Mesenchymal stem cell (in vitro differentiated cells and primary cell): Measurements from ENCODE around the gene PHTF2.

Experiments
- DNase-seq: peaks from one replicate; pipeline ENCODE4 v3.0.0-alpha.2; 2013
- H2AFZ ChIP-seq: one replicate; pipeline ENCODE4 v1.6.1; 2013; ENCODE audit warnings: low read depth, mild to moderate bottlenecking, control low read depth, inconsistent platforms, low read length, moderate library complexity
- H2AK5ac ChIP-seq: 2 replicates; pipeline ENCODE4 v1.6.1; 2013; ENCODE audit warnings: low read length, moderate library complexity, mild to moderate bottlenecking, inconsistent platforms; ENCODE audit not compliant: severe bottlenecking
- H2BK120ac ChIP-seq: one replicate; pipeline ENCODE4 v1.6.1; 2013; ENCODE audit warnings: low read depth, mild to moderate bottlenecking, inconsistent platforms, low read length, moderate library complexity
- H2BK12ac ChIP-seq, 2 experiments: one replicate each; pipeline ENCODE4 v1.6.1; 2013; ENCODE audit warnings: inconsistent platforms in 2 of 2, low read length in 2 of 2, mild to moderate bottlenecking in 2 of 2, moderate library complexity in 2 of 2, control low read depth in 1 of 2
- H2BK15ac ChIP-seq: one replicate; pipeline ENCODE4 v1.6.1; 2013; ENCODE audit warnings: mild to moderate bottlenecking, low read depth, inconsistent platforms; ENCODE audit not compliant: poor library complexity, severe bottlenecking
- H2BK5ac ChIP-seq: 2 replicates; pipeline ENCODE4 v1.6.1; 2013; ENCODE audit warnings: low read depth, mild to moderate bottlenecking, low read length, control low read depth, inconsistent platforms; ENCODE audit not compliant: poor library complexity, severe bottlenecking
- H3K14ac ChIP-seq, 2 experiments: one replicate each; pipeline ENCODE4 v1.6.1; 2013; ENCODE audit warnings: inconsistent platforms in 2 of 2, low read length in 2 of 2, control low read depth in 1 of 2, mild to moderate bottlenecking in 1 of 2, moderate library complexity in 1 of 2
- H3K18ac ChIP-seq, 2 experiments: one replicate each; pipeline ENCODE4 v1.6.1; 2013; ENCODE audit warnings: inconsistent platforms in 2 of 2, low read length in 2 of 2, control low read depth in 1 of 2, low read depth in 1 of 2, mild to moderate bottlenecking in 1 of 2
- H3K23ac ChIP-seq, 2 experiments: one replicate each; pipeline ENCODE4 v1.6.1; 2013; ENCODE audit warnings: inconsistent platforms in 2 of 2, low read length in 2 of 2, mild to moderate bottlenecking in 2 of 2, moderate library complexity in 2 of 2, control low read depth in 1 of 2
- H3K27ac ChIP-seq: 2 replicates; pipeline ENCODE4 v1.5.1; 2013; ENCODE audit warnings: mild to moderate bottlenecking, moderate library complexity, low read length, control low read depth, inconsistent platforms; ENCODE audit not compliant: poor library complexity, severe bottlenecking
- H3K27me3 ChIP-seq, 2 experiments: 2 replicates each; pipeline versions ENCODE4 v1.6.1 to v1.7.0; 2013; ENCODE audit warnings: low read length in 2 of 2, mild to moderate bottlenecking in 2 of 2, moderate library complexity in 2 of 2, control low read depth in 1 of 2, inconsistent platforms in 1 of 2; ENCODE audit not compliant: control insufficient read depth in 1 of 2, insufficient read depth in 1 of 2
- H3K36me3 ChIP-seq, 2 experiments: 2 replicates each; pipeline versions ENCODE4 v1.6.1 to v1.7.0; 2013; ENCODE audit warnings: low read length in 2 of 2, control low read depth in 1 of 2, inconsistent platforms in 1 of 2, low read depth in 1 of 2, mild to moderate bottlenecking in 1 of 2; ENCODE audit not compliant: insufficient read depth in 2 of 2, control insufficient read depth in 1 of 2
- H3K4ac ChIP-seq, 2 experiments: one replicate each; pipeline ENCODE4 v1.6.1; 2013; ENCODE audit warnings: inconsistent platforms in 2 of 2, low read length in 2 of 2, mild to moderate bottlenecking in 2 of 2, moderate library complexity in 2 of 2, control low read depth in 1 of 2, low read depth in 1 of 2
- H3K4me1 ChIP-seq: 2 replicates; pipeline ENCODE4 v1.6.1; 2013; ENCODE audit warnings: low read depth, low read length, control low read depth; ENCODE audit not compliant: control insufficient read depth, insufficient read depth
- H3K4me2 ChIP-seq: 2 replicates; pipeline ENCODE4 v1.6.1; 2013; ENCODE audit warnings: low read length, mild to moderate bottlenecking, inconsistent platforms; ENCODE audit not compliant: poor library complexity, severe bottlenecking
- H3K4me3 ChIP-seq, 2 experiments: 2 replicates each; pipeline versions ENCODE4 v1.5.1 to v1.7.0; 2013; ENCODE audit warnings: low read length in 2 of 2, mild to moderate bottlenecking in 2 of 2, control low read depth in 1 of 2, low read depth in 1 of 2; ENCODE audit not compliant: insufficient read depth in 1 of 2
- H3K79me1 ChIP-seq: replicated peaks from 2 replicates; pipeline ENCODE4 v1.6.1; 2013; ENCODE audit warnings: mild to moderate bottlenecking, control low read depth, low read length, inconsistent platforms; ENCODE audit not compliant: poor library complexity, severe bottlenecking
- H3K9ac ChIP-seq: 2 replicates; pipeline ENCODE4 v1.7.0; 2013; ENCODE audit warnings: mild to moderate bottlenecking, low read length, moderate library complexity
- H3K9me3 ChIP-seq: 2 replicates; pipeline ENCODE4 v1.7.0; 2013; ENCODE audit warnings: mild to moderate bottlenecking, low read length; ENCODE audit not compliant: control insufficient read depth
- H4K8ac ChIP-seq: one replicate; pipeline ENCODE4 v1.6.1; 2013; ENCODE audit warnings: inconsistent platforms, mild to moderate bottlenecking, low read length, moderate library complexity
- H4K91ac ChIP-seq: one replicate; pipeline ENCODE4 v1.6.1; 2013; ENCODE audit warnings: mild to moderate bottlenecking, low read length, inconsistent platforms
- WGBS: methylation state at CpG from one replicate; pipeline ENCODE4 v1.1.7; 2013; ENCODE audit warnings: mixed read lengths; 5-methylcytosine and 5-hydroxymethylcytosine counted together

Gene PHTF2

DNA sequence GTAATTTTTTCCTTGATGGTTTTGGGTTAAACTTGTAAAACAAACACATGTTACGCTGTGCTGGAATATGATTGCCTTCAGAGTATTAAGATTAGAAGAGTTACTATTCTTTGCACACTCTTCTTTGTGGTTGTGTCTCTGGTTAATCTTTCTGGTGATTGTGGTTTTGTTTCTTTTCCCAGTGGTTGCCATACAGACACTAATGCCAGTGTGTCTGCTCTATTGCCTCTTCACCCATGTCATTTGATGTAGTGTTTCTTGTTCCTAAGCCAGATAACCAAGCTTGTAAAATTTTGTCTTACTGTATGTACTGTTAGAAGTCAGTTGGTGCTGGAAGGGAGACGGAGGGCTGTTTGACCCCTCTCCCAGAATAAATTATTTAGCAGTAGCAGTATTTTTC is 124.8 kb downstream of the PHTF2 start:
- Histone ChIP-seq H3K9me3 (no peaks in the 10 kb centered on the region), H2BK12ac (no peak overlapping the region), H3K14ac (no peak overlapping the region), H3K27me3 (no peaks in the 10 kb centered on the region), H3K79me1 (no peaks in the 10 kb centered on the region), H3K9ac (no peak overlapping the region), H3K4ac (no peak overlapping the region), H4K8ac (no peak overlapping the region), H3K4me2 (no peak overlapping the region), H2AK5ac (no peak overlapping the region), H2BK120ac (no peak overlapping the region), H2AFZ (no peak overlapping the region), H4K91ac (no peak overlapping the region), H3K4me1 (no peaks in the 10 kb centered on the region), H3K4me3 (no peak overlapping the region), H3K23ac (no peak overlapping the region), H3K27ac (no peak overlapping the region), H3K18ac (no peak overlapping the region), H2BK15ac (no peak overlapping the region), H2BK5ac (no peak overlapping the region), H3K36me3 (peaks cover 0 to 13% of the 10 kb centered on the region in 2 experiments)
- 71% methylated on average over 1 of the region's 2 CpGs for whole genome bisulfite sequencing
- DNase-seq, result peak; percentile 37

- no peak overlapping the region for H3K18ac ChIP-seq
- no peak for DNase-seq
- no peak overlapping the region for H2BK5ac ChIP-seq
Observed at GRCh38 chr7:77930496-77930895, 131.9 kb downstream of the PHTF2 start.

GRCh38 chr7:77931841-77932240 is 133.3 kb downstream of the PHTF2 start:
- Histone ChIP-seq H3K4me2 (no peak overlapping the region), H3K9me3 (no peaks in the 10 kb centered on the region), H3K4me1 (no peaks in the 10 kb centered on the region), H2BK120ac (no peak overlapping the region), H3K9ac (no peak overlapping the region), H2BK5ac (no peak overlapping the region), H3K79me1 (peaks cover 3% of the 10 kb centered on the region), H2BK12ac (no peak overlapping the region), H2BK15ac (no peak overlapping the region), H3K14ac (no peak overlapping the region), H3K4ac (no peak overlapping the region), H3K27me3 (no peaks in the 10 kb centered on the region), H4K8ac (no peak overlapping the region), H3K23ac (no peak overlapping the region), H3K36me3 (peaks cover 0 to 7% of the 10 kb centered on the region in 2 experiments), H3K27ac (no peak overlapping the region), H3K18ac (no peak overlapping the region), H2AK5ac (no peak overlapping the region), H4K91ac (no peak overlapping the region), H3K4me3 (no peak overlapping the region), H2AFZ (no peak overlapping the region)
- DNase-seq, result no peak
- 74% methylated on average over 4 of the region's 5 CpGs for WGBS

More at GRCh38 chr7:77930496-77930895, 131.9 kb downstream of the PHTF2 start:
- Histone ChIP-seq H2AK5ac (no peak overlapping the region), H3K4me3 (no peak overlapping the region), H2AFZ (no peak overlapping the region), H2BK15ac (no peak overlapping the region), H2BK120ac (no peak overlapping the region), H3K36me3 (peaks cover 0 to 7% of the 10 kb centered on the region in 2 experiments), H3K4me2 (no peak overlapping the region), H3K9ac (no peak overlapping the region), H3K23ac (no peak overlapping the region), H3K4ac (no peak overlapping the region), H3K79me1 (peaks cover 1% of the 10 kb centered on the region), H3K14ac (no peak overlapping the region), H3K4me1 (no peaks in the 10 kb centered on the region), H3K27ac (no peak overlapping the region), H3K9me3 (no peaks in the 10 kb centered on the region), H4K8ac (no peak overlapping the region), H2BK12ac (no peak overlapping the region), H3K27me3 (no peaks in the 10 kb centered on the region), H4K91ac (no peak overlapping the region)
- WGBS, result 47% methylated on average over 1 of the region's 2 CpGs

- no peak overlapping the region for H2AK5ac ChIP-seq
- no peak overlapping the region for H4K8ac ChIP-seq
- H2BK5ac ChIP-seq, result no peak overlapping the region
- H3K27ac ChIP-seq, result no peak overlapping the region
- H3K79me1 ChIP-seq, result peaks cover 3% of the 10 kb centered on the region
- H3K9ac ChIP-seq, result no peak overlapping the region
- no peak overlapping the region for H2BK12ac ChIP-seq
- peaks cover 0 to 7% of the 10 kb centered on the region in 2 experiments for H3K36me3 ChIP-seq
- DNase-seq, result peak; percentile 70
- no peaks in the 10 kb centered on the region for H3K4me1 ChIP-seq
- no peak overlapping the region for H4K91ac ChIP-seq
- H3K4ac ChIP-seq, result no peak overlapping the region
- 53% methylated on average over 2 of the region's 3 CpGs for WGBS
- H3K14ac ChIP-seq, result no peak overlapping the region
- no peak overlapping the region for H2AFZ ChIP-seq
- H3K27me3 ChIP-seq, result no peaks in the 10 kb centered on the region
- no peak overlapping the region for H3K4me3 ChIP-seq
- no peak overlapping the region for H3K18ac ChIP-seq
- no peak overlapping the region for H2BK15ac ChIP-seq
- H3K9me3 ChIP-seq, result no peaks in the 10 kb centered on the region
- no peak overlapping the region for H3K4me2 ChIP-seq
- no peak overlapping the region for H2BK120ac ChIP-seq
- H3K23ac ChIP-seq, result no peak overlapping the region
Observed at GRCh38 chr7:77933394-77933793, 134.8 kb downstream of the PHTF2 start.
